HepG2 (cell line): ENCODE results near the gene MYO16. TPM values are rescaled to one million over a fixed set of nuclear protein-coding genes. Genes with fewer than 3 reads are reported as not detected.

ENCODE experiments used
- ATAC-seq: fragments of 200-7000 bp; cut with Tn5 transposase; 3 replicates; pipeline ENCODE4 v1.9.1; 2020; ENCODE audit warnings: mild to moderate bottlenecking, moderate library complexity
- BruUV-seq: library from RNA; stranded (reverse); fragments of 400-500 nt; replicated peaks from 2 replicates; lab custom pipeline; 2021; lab: Mats Ljungman, UMichigan
- CTCF ChIA-PET: fragments of 300-600 bp; formaldehyde crosslinking; extraction: SDS; loops from one replicate; lab custom pipeline; 2021; ENCODE audit warnings: low total read pairs, inconsistent platforms, low intra/inter-chr PET ratio; lab: Yijun Ruan, JAX
- POLR2A ChIA-PET: fragments of 350-600 bp; sonication (Branson Sonifier 250); formaldehyde crosslinking; loops from one replicate; lab custom pipeline; 2020; ENCODE audit warnings: antibody characterized with exemption, inconsistent platforms; lab: Yijun Ruan, JAX
- DNase-seq: peaks from one replicate; pipeline ENCODE4 v3.0.0-alpha.2; 2015; ENCODE audit warnings: low spot score
- FAIRE-seq: peaks from 3 replicates; lab custom pipeline; 2011; peaks lifted over from hg19 to GRCh38; lab: Jason Lieb, UNC
- H2AFZ ChIP-seq: one replicate; pipeline ENCODE4 v1.6.1; 2011; ENCODE audit warnings: low read length, inconsistent platforms
- H3K27ac ChIP-seq: fragments of 300-600 bp; 3 replicates; pipeline ENCODE4 v1.8.0; 2011; ENCODE audit warnings: mixed run types, mild to moderate bottlenecking, mixed read lengths, low read length, inconsistent platforms; ENCODE audit not compliant: insufficient read depth; ENCODE audit errors: extremely low read length
- H3K27me3 ChIP-seq, 2 experiments: fragments of 200-600 bp in 1 of 2; 2 replicates in 1 of 2; 3 replicates in 1 of 2; pipeline versions ENCODE4 v1.6.0 to v1.8.0; 2011; ENCODE audit warnings: low read length in 2 of 2, mild to moderate bottlenecking in 2 of 2, moderate library complexity in 2 of 2, inconsistent platforms in 1 of 2; ENCODE audit not compliant: insufficient read depth in 2 of 2, control insufficient read depth in 1 of 2
- H3K36me3 ChIP-seq, 2 experiments: fragments of 200-600 bp in 1 of 2; replicated peaks in 1 of 2; 2 replicates in 1 of 2; 3 replicates in 1 of 2; pipeline versions ENCODE4 v1.5.1 to v1.8.0; 2011; ENCODE audit warnings: low read length in 2 of 2, inconsistent platforms in 1 of 2; ENCODE audit not compliant: insufficient read depth in 2 of 2, control insufficient read depth in 1 of 2
- H3K4me1 ChIP-seq: 2 replicates; pipeline ENCODE4 v1.5.1; 2012; ENCODE audit warnings: low read length, inconsistent platforms; ENCODE audit not compliant: insufficient read depth
- H3K4me2 ChIP-seq: 2 replicates; pipeline ENCODE4 v1.6.0; 2011; ENCODE audit warnings: low read depth, low read length, inconsistent platforms
- H3K4me3 ChIP-seq, 3 experiments: fragments of 200-600 bp in 1 of 3; sonication (generic), shearing (Covaris generic) in 1 of 3; replicated peaks in 1 of 3; 2 replicates each; pipeline ENCODE4 v1.5.1; 2011 to 2016; ENCODE audit warnings: low read length in 3 of 3, inconsistent platforms in 2 of 3, low read depth in 2 of 3, mild to moderate bottlenecking in 2 of 3, control low read depth in 1 of 3, mixed read lengths in 1 of 3; ENCODE audit not compliant: insufficient read depth in 1 of 3
- H3K79me2 ChIP-seq: one replicate; pipeline ENCODE4 v1.6.1; 2011; ENCODE audit warnings: low read length, inconsistent platforms; ENCODE audit not compliant: insufficient read depth
- H3K9ac ChIP-seq: 2 replicates; pipeline ENCODE4 v1.6.0; 2011; ENCODE audit warnings: mild to moderate bottlenecking, low read depth, low read length, inconsistent platforms; ENCODE audit not compliant: insufficient read depth
- H3K9me3 ChIP-seq: 2 replicates; pipeline ENCODE4 v1.5.1; 2012; ENCODE audit warnings: mild to moderate bottlenecking, low read length
- H4K20me1 ChIP-seq: 2 replicates; pipeline ENCODE4 v1.6.0; 2011; ENCODE audit warnings: inconsistent platforms, mild to moderate bottlenecking, low read length, moderate library complexity; ENCODE audit not compliant: insufficient read depth
- BHLHE40 ChIP-seq: IDR thresholded peaks from 2 replicates; pipeline ENCODE4 v1.6.1; 2011; ENCODE audit warnings: low read length, improper control_type of control experiment
- FOXO1 ChIP-seq: sonication (generic); formaldehyde crosslinking; IDR thresholded peaks from 2 replicates; pipeline ENCODE4 v1.4.0; 2020; ENCODE audit warnings: missing genetic modification reagents
- GLI4 ChIP-seq: sonication (generic); formaldehyde crosslinking; IDR thresholded peaks from 2 replicates; pipeline ENCODE4 v1.5.1; 2020; ENCODE audit warnings: missing genetic modification reagents, mild to moderate bottlenecking, moderate library complexity, borderline replicate concordance
- KAT8 ChIP-seq: IDR thresholded peaks from 2 replicates; pipeline ENCODE4 v1.6.1; 2016; ENCODE audit warnings: missing genetic modification reagents, missing compliant biosample characterization
- MEF2D ChIP-seq: sonication (generic); formaldehyde crosslinking; IDR thresholded peaks from 2 replicates; pipeline ENCODE4 v1.5.1; 2020; ENCODE audit warnings: mild to moderate bottlenecking, missing genetic modification reagents
- SMARCC2 ChIP-seq: fragments of 450-650 bp; IDR thresholded peaks from 2 replicates; pipeline ENCODE4 v1.6.1; 2017; ENCODE audit warnings: antibody characterized with exemption, mild to moderate bottlenecking
- SP2 ChIP-seq: sonication (generic); formaldehyde crosslinking; IDR thresholded peaks from 2 replicates; pipeline ENCODE4 v1.5.1; 2020; ENCODE audit warnings: mild to moderate bottlenecking, missing genetic modification reagents
- TBX2 ChIP-seq: sonication (generic); formaldehyde crosslinking; IDR thresholded peaks from 2 replicates; pipeline ENCODE4 v1.5.0; 2020; ENCODE audit warnings: missing genetic modification reagents, mild to moderate bottlenecking, borderline replicate concordance
- ZFY ChIP-seq: sonication (generic); formaldehyde crosslinking; IDR thresholded peaks from 2 replicates; pipeline ENCODE4 v1.4.0; 2020; ENCODE audit warnings: missing genetic modification reagents
- ZNF776 ChIP-seq: sonication (generic); formaldehyde crosslinking; IDR thresholded peaks from 2 replicates; pipeline ENCODE4 v1.4.0; 2020; ENCODE audit warnings: mild to moderate bottlenecking, missing genetic modification reagents
- ZNF841 ChIP-seq: sonication (generic); formaldehyde crosslinking; IDR thresholded peaks from 2 replicates; pipeline ENCODE4 v1.8.1; 2023; ENCODE audit warnings: missing genetic modification reagents, borderline replicate concordance
- WGBS: methylation state at CpG from one replicate; pipeline ENCODE4 v1.1.6; 2017; ENCODE audit warnings: low lambda C conversion rate; 5-methylcytosine and 5-hydroxymethylcytosine counted together
- in situ Hi-C: cut with HindIII; loops from 2 replicates; pipeline ENCODE4 v1.10.0; 2017; ENCODE audit warnings: low pct_unique_long_range_greater_than_20kb; ENCODE audit not compliant: extremely low pct_ligation_motif_present
- intact Hi-C: fragments of 100-400 bp; cut with micrococcal nuclease; formaldehyde crosslinking; loops from one replicate; pipeline ENCODE4 v1.10.0; 2022; ENCODE audit not compliant: unreplicated experiment
- polyA plus RNA-seq, 8 experiments: library from polyadenylated mRNA; depleted of rRNA in 3 of 8; stranded (reverse) in 7 of 8; unstranded in 1 of 8; fragments of >200 nt; fragmentation: Illumina TruSeq in 4 of 8; extraction: Trizol in 4 of 8; gene quantifications; 2 replicates each; pipeline versions ENCODE4 v1.2.1 to v1.2.3, GENCODE V29; 2011 to 2016; ENCODE audit warnings: low read depth in 4 of 8, missing spikeins in 1 of 8, mixed read lengths in 1 of 8; ENCODE audit not compliant: insufficient read depth in 1 of 8
- total RNA-seq, 5 experiments: library from RNA; depleted of rRNA; stranded (reverse); fragments of >200 nt; fragmentation: Illumina TruSeq; extraction: Trizol; gene quantifications; 2 replicates each; pipeline ENCODE4 v1.2.3, GENCODE V29; 2016; ENCODE audit warnings: low read depth in 1 of 5
- TF ChIP-seq, protein P1 (sequence below): sonication (generic); formaldehyde crosslinking; IDR thresholded peaks from 2 replicates; pipeline ENCODE4 v1.5.0; 2020; ENCODE audit warnings: missing genetic modification reagents
- TF ChIP-seq, protein P2 (sequence below): sonication (generic); formaldehyde crosslinking; IDR thresholded peaks from 2 replicates; pipeline ENCODE4 v1.4.0; 2020; ENCODE audit warnings: missing genetic modification reagents, mild to moderate bottlenecking, borderline replicate concordance
- TF ChIP-seq, protein P3 (sequence below): sonication (generic); formaldehyde crosslinking; IDR thresholded peaks from 2 replicates; pipeline ENCODE4 v1.5.0; 2020; ENCODE audit warnings: mild to moderate bottlenecking, missing genetic modification reagents, borderline replicate concordance
- TF ChIP-seq, protein P4 (sequence below): sonication (generic); formaldehyde crosslinking; IDR thresholded peaks from 2 replicates; pipeline ENCODE4 v1.4.0; 2020; ENCODE audit warnings: mild to moderate bottlenecking, missing genetic modification reagents

MYO16 gene
- total and polyA plus RNA-seq, 2 of the 13 experiments (the other 11 are each of a cell fraction or from before 2014, with no cell fraction given), result not detected

DNA sequence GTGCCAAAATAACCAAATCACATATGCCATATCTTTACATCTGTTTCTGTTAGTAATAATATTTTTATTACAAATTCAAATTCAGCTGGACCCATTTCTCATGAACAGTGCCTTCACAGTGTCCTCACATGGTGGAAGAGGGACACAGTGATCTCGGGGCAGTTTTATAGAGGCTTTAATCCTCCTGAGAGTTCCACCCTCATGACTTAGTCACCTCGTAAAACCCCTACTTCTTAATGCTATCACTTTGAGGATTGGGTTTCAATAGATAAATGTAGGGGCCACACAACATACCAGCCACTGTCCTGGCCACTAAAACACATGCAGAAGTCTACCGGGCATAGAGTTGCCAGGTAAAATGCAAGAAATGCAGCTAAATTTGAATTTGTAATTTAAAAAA is 201.5 kb downstream of the MYO16 start:
- in situ Hi-C loops (no loop called here), intact Hi-C loops (loop anchor here (5.0 kb wide), 1 partner anchor 541 kb away; no protein-coding TSS in a partner anchor)
- DNase-seq (no peak), FAIRE-seq (no peak), ATAC-seq (no peak)
- ChIA-PET POLR2A (no interaction called here), CTCF (no interaction called here)
- Histone ChIP-seq H3K4me1 (no peaks in the 10 kb centered on the region), H3K79me2 (no peaks in the 10 kb centered on the region), H3K9me3 (peaks cover 47% of the 10 kb centered on the region), H2AFZ (no peak overlapping the region), H3K36me3 (no peaks in the 10 kb centered on the region), H3K27ac (no peak overlapping the region), H3K9ac (no peak overlapping the region), H3K27me3 (no peaks in the 10 kb centered on the region), H3K4me3 (no peak overlapping the region), H3K4me2 (no peak overlapping the region), H4K20me1 (no peaks in the 10 kb centered on the region)
- BruUV-seq, result no TSS peak
- WGBS, result 15% methylated on average over 3 of the region's 3 CpGs
- TF ChIP-seq BHLHE40, result no peak
- TF ChIP-seq KAT8, result no peak
- no peak for TF ChIP-seq GLI4 (CRISPR knock-in tag)
- TF ChIP-seq, protein P1, sequence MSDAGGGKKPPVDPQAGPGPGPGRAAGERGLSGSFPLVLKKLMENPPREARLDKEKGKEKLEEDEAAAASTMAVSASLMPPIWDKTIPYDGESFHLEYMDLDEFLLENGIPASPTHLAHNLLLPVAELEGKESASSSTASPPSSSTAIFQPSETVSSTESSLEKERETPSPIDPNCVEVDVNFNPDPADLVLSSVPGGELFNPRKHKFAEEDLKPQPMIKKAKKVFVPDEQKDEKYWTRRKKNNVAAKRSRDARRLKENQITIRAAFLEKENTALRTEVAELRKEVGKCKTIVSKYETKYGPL (CRISPR knock-in tag), result no peak
- TF ChIP-seq, protein P2, sequence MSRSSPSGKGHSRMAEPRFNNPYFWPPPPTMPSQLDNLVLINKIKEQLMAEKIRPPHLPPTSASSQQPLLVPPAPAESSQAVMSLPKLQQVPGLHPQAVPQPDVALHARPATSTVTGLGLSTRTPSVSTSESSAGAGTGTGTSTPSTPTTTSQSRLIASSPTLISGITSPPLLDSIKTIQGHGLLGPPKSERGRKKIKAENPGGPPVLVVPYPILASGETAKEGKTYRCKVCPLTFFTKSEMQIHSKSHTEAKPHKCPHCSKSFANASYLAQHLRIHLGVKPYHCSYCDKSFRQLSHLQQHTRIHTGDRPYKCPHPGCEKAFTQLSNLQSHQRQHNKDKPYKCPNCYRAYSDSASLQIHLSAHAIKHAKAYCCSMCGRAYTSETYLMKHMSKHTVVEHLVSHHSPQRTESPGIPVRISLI (CRISPR knock-in tag), result no peak
- no peak for TF ChIP-seq SP2
- no peak for TF ChIP-seq ZNF776 (CRISPR knock-in tag)
- TF ChIP-seq, protein P3, sequence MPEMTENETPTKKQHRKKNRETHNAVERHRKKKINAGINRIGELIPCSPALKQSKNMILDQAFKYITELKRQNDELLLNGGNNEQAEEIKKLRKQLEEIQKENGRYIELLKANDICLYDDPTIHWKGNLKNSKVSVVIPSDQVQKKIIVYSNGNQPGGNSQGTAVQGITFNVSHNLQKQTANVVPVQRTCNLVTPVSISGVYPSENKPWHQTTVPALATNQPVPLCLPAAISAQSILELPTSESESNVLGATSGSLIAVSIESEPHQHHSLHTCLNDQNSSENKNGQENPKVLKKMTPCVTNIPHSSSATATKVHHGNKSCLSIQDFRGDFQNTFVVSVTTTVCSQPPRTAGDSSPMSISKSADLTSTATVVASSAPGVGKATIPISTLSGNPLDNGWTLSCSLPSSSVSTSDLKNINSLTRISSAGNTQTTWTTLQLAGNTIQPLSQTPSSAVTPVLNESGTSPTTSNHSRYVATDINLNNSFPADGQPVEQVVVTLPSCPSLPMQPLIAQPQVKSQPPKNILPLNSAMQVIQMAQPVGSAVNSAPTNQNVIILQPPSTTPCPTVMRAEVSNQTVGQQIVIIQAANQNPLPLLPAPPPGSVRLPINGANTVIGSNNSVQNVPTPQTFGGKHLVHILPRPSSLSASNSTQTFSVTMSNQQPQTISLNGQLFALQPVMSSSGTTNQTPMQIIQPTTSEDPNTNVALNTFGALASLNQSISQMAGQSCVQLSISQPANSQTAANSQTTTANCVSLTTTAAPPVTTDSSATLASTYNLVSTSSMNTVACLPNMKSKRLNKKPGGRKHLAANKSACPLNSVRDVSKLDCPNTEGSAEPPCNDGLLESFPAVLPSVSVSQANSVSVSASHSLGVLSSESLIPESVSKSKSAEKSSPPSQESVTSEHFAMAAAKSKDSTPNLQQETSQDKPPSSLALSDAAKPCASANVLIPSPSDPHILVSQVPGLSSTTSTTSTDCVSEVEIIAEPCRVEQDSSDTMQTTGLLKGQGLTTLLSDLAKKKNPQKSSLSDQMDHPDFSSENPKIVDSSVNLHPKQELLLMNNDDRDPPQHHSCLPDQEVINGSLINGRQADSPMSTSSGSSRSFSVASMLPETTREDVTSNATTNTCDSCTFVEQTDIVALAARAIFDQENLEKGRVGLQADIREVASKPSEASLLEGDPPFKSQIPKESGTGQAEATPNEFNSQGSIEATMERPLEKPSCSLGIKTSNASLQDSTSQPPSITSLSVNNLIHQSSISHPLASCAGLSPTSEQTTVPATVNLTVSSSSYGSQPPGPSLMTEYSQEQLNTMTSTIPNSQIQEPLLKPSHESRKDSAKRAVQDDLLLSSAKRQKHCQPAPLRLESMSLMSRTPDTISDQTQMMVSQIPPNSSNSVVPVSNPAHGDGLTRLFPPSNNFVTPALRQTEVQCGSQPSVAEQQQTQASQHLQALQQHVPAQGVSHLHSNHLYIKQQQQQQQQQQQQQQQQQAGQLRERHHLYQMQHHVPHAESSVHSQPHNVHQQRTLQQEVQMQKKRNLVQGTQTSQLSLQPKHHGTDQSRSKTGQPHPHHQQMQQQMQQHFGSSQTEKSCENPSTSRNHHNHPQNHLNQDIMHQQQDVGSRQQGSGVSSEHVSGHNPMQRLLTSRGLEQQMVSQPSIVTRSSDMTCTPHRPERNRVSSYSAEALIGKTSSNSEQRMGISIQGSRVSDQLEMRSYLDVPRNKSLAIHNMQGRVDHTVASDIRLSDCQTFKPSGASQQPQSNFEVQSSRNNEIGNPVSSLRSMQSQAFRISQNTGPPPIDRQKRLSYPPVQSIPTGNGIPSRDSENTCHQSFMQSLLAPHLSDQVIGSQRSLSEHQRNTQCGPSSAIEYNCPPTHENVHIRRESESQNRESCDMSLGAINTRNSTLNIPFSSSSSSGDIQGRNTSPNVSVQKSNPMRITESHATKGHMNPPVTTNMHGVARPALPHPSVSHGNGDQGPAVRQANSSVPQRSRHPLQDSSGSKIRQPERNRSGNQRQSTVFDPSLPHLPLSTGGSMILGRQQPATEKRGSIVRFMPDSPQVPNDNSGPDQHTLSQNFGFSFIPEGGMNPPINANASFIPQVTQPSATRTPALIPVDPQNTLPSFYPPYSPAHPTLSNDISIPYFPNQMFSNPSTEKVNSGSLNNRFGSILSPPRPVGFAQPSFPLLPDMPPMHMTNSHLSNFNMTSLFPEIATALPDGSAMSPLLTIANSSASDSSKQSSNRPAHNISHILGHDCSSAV (CRISPR knock-in tag), result no peak
- TF ChIP-seq SMARCC2, result no peak
- TF ChIP-seq MEF2D (CRISPR knock-in tag), result no peak
- TF ChIP-seq FOXO1 (CRISPR knock-in tag), result no peak
- TF ChIP-seq, protein P4, sequence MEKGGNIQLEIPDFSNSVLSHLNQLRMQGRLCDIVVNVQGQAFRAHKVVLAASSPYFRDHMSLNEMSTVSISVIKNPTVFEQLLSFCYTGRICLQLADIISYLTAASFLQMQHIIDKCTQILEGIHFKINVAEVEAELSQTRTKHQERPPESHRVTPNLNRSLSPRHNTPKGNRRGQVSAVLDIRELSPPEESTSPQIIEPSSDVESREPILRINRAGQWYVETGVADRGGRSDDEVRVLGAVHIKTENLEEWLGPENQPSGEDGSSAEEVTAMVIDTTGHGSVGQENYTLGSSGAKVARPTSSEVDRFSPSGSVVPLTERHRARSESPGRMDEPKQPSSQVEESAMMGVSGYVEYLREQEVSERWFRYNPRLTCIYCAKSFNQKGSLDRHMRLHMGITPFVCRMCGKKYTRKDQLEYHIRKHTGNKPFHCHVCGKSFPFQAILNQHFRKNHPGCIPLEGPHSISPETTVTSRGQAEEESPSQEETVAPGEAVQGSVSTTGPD (CRISPR knock-in tag), result no peak
- no peak for TF ChIP-seq ZFY
- TF ChIP-seq ZNF841 (CRISPR knock-in tag), result no peak
- TF ChIP-seq TBX2 (CRISPR knock-in tag), result no peak
